GM19395 (cell line): ENCODE measurements around the gene MED8.
"Not testable (repeated sequence)": the region's sequence is repeated elsewhere in the genome, so short reads cannot be mapped to it uniquely, and the experiment has no call there.

Source experiments
- ATAC-seq: cut with Tn5 transposase; IDR thresholded peaks from one replicate; pipeline ENCODE4 v1.9.1; 2021; ENCODE audit warnings: mild to moderate bottlenecking, moderate library complexity; ENCODE audit not compliant: unreplicated experiment

Gene MED8

GRCh38 chr1:43421976-43422750 is 32.6 kb upstream of the MED8 start:
- ATAC-seq: no peak

GRCh38 chr1:43421396-43421795 is 31.8 kb upstream of the MED8 start:
- ATAC-seq: no peak

GRCh38 chr1:43420874-43421273 is 31.3 kb upstream of the MED8 start:
- no peak for ATAC-seq

- no peak for ATAC-seq
These were observed 30.2 kb upstream of the MED8 start for GRCh38 chr1:43419627-43420425.

GRCh38 chr1:43418858-43419257 is 29.3 kb upstream of the MED8 start:
- no peak for ATAC-seq

- no peak for ATAC-seq
These were observed 26.3 kb upstream of the MED8 start for GRCh38 chr1:43415901-43416300.

GRCh38 chr1:43414634-43415223 is 25.1 kb upstream of the MED8 start:
- ATAC-seq: no peak

- not testable (repeated sequence) for ATAC-seq
These were observed 23.8 kb upstream of the MED8 start for GRCh38 chr1:43413426-43413825.

- no peak for ATAC-seq
These were observed 21.0 kb upstream of the MED8 start for GRCh38 chr1:43410571-43410970.

GRCh38 chr1:43405876-43406234 is 16.3 kb upstream of the MED8 start:
- no peak for ATAC-seq

- no peak for ATAC-seq
These were observed 15.7 kb upstream of the MED8 start for GRCh38 chr1:43405219-43405875.

- ATAC-seq: no peak
These were observed 14.8 kb upstream of the MED8 start for GRCh38 chr1:43404353-43404752.

- ATAC-seq: no peak
These were observed 12.7 kb upstream of the MED8 start for GRCh38 chr1:43402089-43402865.

GRCh38 chr1:43400441-43400840 is 10.8 kb upstream of the MED8 start:
- ATAC-seq: not testable (repeated sequence)

- ATAC-seq: no peak
These were observed 8.6 kb upstream of the MED8 start for GRCh38 chr1:43398227-43398626.

- no peak for ATAC-seq
These were observed 6.5 kb upstream of the MED8 start for GRCh38 chr1:43396059-43396458.

- no peak for ATAC-seq
These were observed 5.9 kb upstream of the MED8 start for GRCh38 chr1:43395523-43395922.

- no peak for ATAC-seq
These were observed 3.1 kb upstream of the MED8 start for GRCh38 chr1:43392702-43393101.

- no peak for ATAC-seq
These were observed 987 bp downstream of the MED8 start for GRCh38 chr1:43388613-43389012.

- no peak for ATAC-seq
These were observed 1.5 kb downstream of the MED8 start for GRCh38 chr1:43387976-43388599.
